ENCODE results near the gene RNF151. TPM values are rescaled to one million over a fixed set of nuclear protein-coding genes. Genes with fewer than 3 reads are reported as not detected.
A peak's percentile ranks its signal among the peaks of the same experiment; 100 is the strongest.

RNF151 gene
- total and polyA plus RNA-seq, 2 of the 13 experiments (the other 11 are each of a cell fraction or from before 2014, with no cell fraction given): not detected

GRCh38 chr16:1959269-1960039 is 7.2 kb upstream of the RNF151 start, which contains the start of gene NDUFB10 (continued):
- peak; percentile 90 to 99 for TF ChIP-seq POLR2A (IDR thresholded peaks at IDR 0.05; ENCODE audit: insufficient read depth in 1 of 2, low read depth in 2 of 2, low read length in 2 of 2)
- no peak for TF ChIP-seq ZNF251 (CRISPR knock-in tag; IDR thresholded peaks at IDR 0.05)
- TF ChIP-seq NFKB2 (CRISPR knock-in tag; IDR thresholded peaks at IDR 0.05; ENCODE audit: borderline replicate concordance): peak; percentile 84; the same call in 1 of the 2 replicates
- no peak for TF ChIP-seq ZNF7 (CRISPR knock-in tag; IDR thresholded peaks at IDR 0.05)
- TF ChIP-seq ZFY (CRISPR knock-in tag; IDR thresholded peaks at IDR 0.05): peak; percentile 100
- peak; percentile 77; the same call in 1 of the 2 replicates for TF ChIP-seq THAP7 (CRISPR knock-in tag; IDR thresholded peaks at IDR 0.05)
- TF ChIP-seq CHD2 (IDR thresholded peaks at IDR 0.05; ENCODE audit: low read depth, low read length): no peak
- TF ChIP-seq ZNF143 (CRISPR knock-in tag; IDR thresholded peaks at IDR 0.05): peak; percentile 97
- TF ChIP-seq GFI1 (CRISPR knock-in tag; IDR thresholded peaks at IDR 0.05; ENCODE audit: borderline replicate concordance): peak; percentile 56; the same call in 1 of the 2 replicates
- peak; percentile 57; the same call in 1 of the 2 replicates for TF ChIP-seq ZNF558 (CRISPR knock-in tag; IDR thresholded peaks at IDR 0.05; ENCODE audit: borderline replicate concordance)
- peak; percentile 28; the same call in 1 of the 2 replicates for TF ChIP-seq ZNF792 (CRISPR knock-in tag; IDR thresholded peaks at IDR 0.05)
- no peak for TF ChIP-seq NFE2L2 (IDR thresholded peaks at IDR 0.05; ENCODE audit: low read length)
- TF ChIP-seq POGZ (CRISPR knock-in tag; IDR thresholded peaks at IDR 0.05): peak; percentile 50; the same call in 1 of the 2 replicates
- 0 out of 2 replicates have a peak, but pooled peaks have one; percentile 64 for TF ChIP-seq ZNF205 (CRISPR knock-in tag; IDR thresholded peaks at IDR 0.05)
- TF ChIP-seq ZNF318 (CRISPR knock-in tag; IDR thresholded peaks at IDR 0.05): no peak
- TF ChIP-seq ZNF235 (CRISPR knock-in tag; IDR thresholded peaks at IDR 0.05; ENCODE audit: borderline replicate concordance): peak; percentile 23; the same call in 1 of the 2 replicates
- TF ChIP-seq ZNF670 (CRISPR knock-in tag; IDR thresholded peaks at IDR 0.05; ENCODE audit: borderline replicate concordance): peak; percentile 61; the same call in 1 of the 2 replicates
- peak; percentile 87; the same call in 1 of the 3 replicates for TF ChIP-seq MXI1 (IDR thresholded peaks at IDR 0.05; ENCODE audit: borderline replicate concordance, low read depth, low read length)
- no peak for TF ChIP-seq ZNF746 (CRISPR knock-in tag; IDR thresholded peaks at IDR 0.05)
- TF ChIP-seq ZBTB39 (CRISPR knock-in tag; IDR thresholded peaks at IDR 0.05): 0 out of 2 replicates have a peak, but pooled peaks have one; percentile 58

Data from HepG2 (cell line).